K562 (cell line): Measurements from ENCODE around the gene INTS4. TPM values are rescaled to one million over a fixed set of nuclear protein-coding genes. Genes with fewer than 3 reads are reported as not detected.

ENCODE experiments used
- GTF2A2 ChIP-seq: IDR thresholded peaks from 2 replicates; pipeline ENCODE4 v1.6.1; 2016; ENCODE audit warnings: mild to moderate bottlenecking, missing genetic modification characterization, missing compliant biosample characterization
- HSF4 ChIP-seq: fragments of 250-450 bp; sonication (Bioruptor Pico); IDR thresholded peaks from 2 replicates; pipeline ENCODE4 v2.1.2; 2022; ENCODE audit warnings: mild to moderate bottlenecking, moderate library complexity, borderline replicate concordance
- MEF2A ChIP-seq: IDR thresholded peaks from 2 replicates; pipeline ENCODE4 v1.6.1; 2011; ENCODE audit warnings: low read depth, mild to moderate bottlenecking, low read length, moderate library complexity; ENCODE audit not compliant: control insufficient read depth
- NFATC3 ChIP-seq: fragments of 450-650 bp; IDR thresholded peaks from 2 replicates; pipeline ENCODE4 v1.6.1; 2017; ENCODE audit warnings: mild to moderate bottlenecking
- RBM17 ChIP-seq: fragments of 200-400 bp; formaldehyde crosslinking; IDR thresholded peaks from 2 replicates; pipeline ENCODE4 v1.6.1; 2017; ENCODE audit warnings: low read depth, mild to moderate bottlenecking, low read length, borderline replicate concordance
- TCF3 ChIP-seq: sonication (generic); formaldehyde crosslinking; IDR thresholded peaks from 2 replicates; pipeline ENCODE4 v1.4.0; 2020; ENCODE audit warnings: mild to moderate bottlenecking, missing genetic modification reagents
- ZC3H4 ChIP-seq: sonication (generic); formaldehyde crosslinking; IDR thresholded peaks from 2 replicates; pipeline ENCODE4 v1.9.0; 2021; ENCODE audit warnings: missing genetic modification reagents, borderline replicate concordance
- ZNF384 ChIP-seq: IDR thresholded peaks from 2 replicates; pipeline ENCODE4 v1.6.1; 2012; ENCODE audit warnings: low read depth, low read length, improper control_type of control experiment
- polyA plus RNA-seq, 8 experiments: library from polyadenylated mRNA; depleted of rRNA in 4 of 8; stranded (reverse) in 5 of 8; unstranded in 3 of 8; fragments of >200 nt; fragmentation: Nextera tagmentation in 2 of 8; fragmentation: Illumina TruSeq in 1 of 8; extraction: Ambion mirVana in 2 of 8; extraction: Trizol in 1 of 8; gene quantifications; 2 replicates each; pipeline versions ENCODE4 v1.2.1 to v1.2.3, GENCODE V29; 2011 to 2014; ENCODE audit warnings: inconsistent platforms in 1 of 8, missing spikeins in 1 of 8
- total RNA-seq, 7 experiments: library from RNA; depleted of rRNA in 6 of 7; stranded (reverse); fragments of >200 nt in 6 of 7; fragmentation: Illumina TruSeq in 2 of 7; extraction: Trizol in 2 of 7; gene quantifications; 2 replicates each; pipeline versions ENCODE4 v1.2.1 to v1.2.3, GENCODE V29; 2011 to 2021; ENCODE audit warnings: low replicate concordance in 1 of 7
- TF ChIP-seq, protein P1 (sequence below): fragments of 450-650 bp; IDR thresholded peaks from 2 replicates; pipeline ENCODE4 v1.6.1; 2018; ENCODE audit warnings: mild to moderate bottlenecking, low read depth; ENCODE audit not compliant: partially characterized antibody
- TF ChIP-seq, protein P2 (sequence below): sonication (generic); formaldehyde crosslinking; IDR thresholded peaks from 2 replicates; pipeline ENCODE4 v1.9.0; 2022; ENCODE audit warnings: mild to moderate bottlenecking, missing genetic modification reagents
- TF ChIP-seq, protein P3 (sequence below), 2 experiments: fragments of 450-650 bp; conservative IDR thresholded peaks; 2 replicates each; pipeline ENCODE4 v1.6.1; 2017; ENCODE audit warnings: mild to moderate bottlenecking in 2 of 2, moderate library complexity in 2 of 2
- TF ChIP-seq, protein P4 (sequence below): fragments of 200-800 bp; sonication (Bioruptor generic); IDR thresholded peaks from 2 replicates; pipeline ENCODE4 v1.6.1; 2016; ENCODE audit warnings: missing genetic modification characterization, missing compliant biosample characterization
- TF ChIP-seq, protein P5 (sequence below): sonication (generic); formaldehyde crosslinking; IDR thresholded peaks from 2 replicates; pipeline ENCODE4 v1.8.1; 2023; ENCODE audit warnings: mild to moderate bottlenecking, missing genetic modification reagents
- TF ChIP-seq, protein P6 (sequence below): IDR thresholded peaks from 2 replicates; pipeline ENCODE4 v1.6.1; 2016; ENCODE audit warnings: missing genetic modification characterization, missing compliant biosample characterization

Gene INTS4
- total and polyA plus RNA-seq, 9 of the 15 experiments (the other 6 are each of a cell fraction or from before 2014, with no cell fraction given): 28.4 to 53.4 (median 44.5) TPM

DNA sequence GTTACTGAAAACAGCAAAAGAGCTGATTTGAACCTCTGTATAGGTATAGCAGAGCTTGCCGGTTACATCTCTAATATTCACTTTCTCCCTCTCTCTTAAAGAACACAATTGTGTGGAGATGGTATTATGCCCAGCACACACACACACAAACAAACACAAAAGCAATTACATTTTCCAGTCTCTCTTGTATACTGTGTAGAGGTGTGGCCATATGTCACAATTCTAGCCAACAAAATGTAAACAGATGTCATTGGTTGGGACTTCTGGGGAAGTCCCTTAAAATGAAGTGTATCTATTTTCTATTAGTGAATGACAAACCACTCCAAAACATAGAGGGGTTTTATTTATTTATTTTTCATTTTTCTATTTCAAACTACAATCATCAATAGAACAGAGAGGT, 15.8 kb upstream of the INTS4 start (continued):
- TF ChIP-seq, protein P1, sequence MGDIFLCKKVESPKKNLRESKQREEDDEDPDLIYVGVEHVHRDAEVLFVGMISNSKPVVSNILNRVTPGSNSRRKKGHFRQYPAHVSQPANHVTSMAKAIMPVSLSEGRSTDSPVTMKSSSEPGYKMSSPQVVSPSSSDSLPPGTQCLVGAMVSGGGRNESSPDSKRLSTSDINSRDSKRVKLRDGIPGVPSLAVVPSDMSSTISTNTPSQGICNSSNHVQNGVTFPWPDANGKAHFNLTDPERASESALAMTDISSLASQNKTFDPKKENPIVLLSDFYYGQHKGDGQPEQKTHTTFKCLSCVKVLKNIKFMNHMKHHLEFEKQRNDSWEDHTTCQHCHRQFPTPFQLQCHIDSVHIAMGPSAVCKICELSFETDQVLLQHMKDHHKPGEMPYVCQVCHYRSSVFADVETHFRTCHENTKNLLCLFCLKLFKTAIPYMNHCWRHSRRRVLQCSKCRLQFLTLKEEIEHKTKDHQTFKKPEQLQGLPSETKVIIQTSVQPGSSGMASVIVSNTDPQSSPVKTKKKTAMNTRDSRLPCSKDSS: no peak
- TF ChIP-seq, protein P2, sequence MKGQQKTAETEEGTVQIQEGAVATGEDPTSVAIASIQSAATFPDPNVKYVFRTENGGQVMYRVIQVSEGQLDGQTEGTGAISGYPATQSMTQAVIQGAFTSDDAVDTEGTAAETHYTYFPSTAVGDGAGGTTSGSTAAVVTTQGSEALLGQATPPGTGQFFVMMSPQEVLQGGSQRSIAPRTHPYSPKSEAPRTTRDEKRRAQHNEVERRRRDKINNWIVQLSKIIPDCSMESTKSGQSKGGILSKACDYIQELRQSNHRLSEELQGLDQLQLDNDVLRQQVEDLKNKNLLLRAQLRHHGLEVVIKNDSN: no peak
- TF ChIP-seq GTF2A2 (tag) (no peak), HSF4 (CRISPR knock-in tag) (no peak), NFATC3 (no peak), ZNF384 (no peak), RBM17 (no peak), TCF3 (CRISPR knock-in tag) (no peak), ZC3H4 (CRISPR knock-in tag) (no peak), MEF2A (no peak)
- TF ChIP-seq, protein P3, sequence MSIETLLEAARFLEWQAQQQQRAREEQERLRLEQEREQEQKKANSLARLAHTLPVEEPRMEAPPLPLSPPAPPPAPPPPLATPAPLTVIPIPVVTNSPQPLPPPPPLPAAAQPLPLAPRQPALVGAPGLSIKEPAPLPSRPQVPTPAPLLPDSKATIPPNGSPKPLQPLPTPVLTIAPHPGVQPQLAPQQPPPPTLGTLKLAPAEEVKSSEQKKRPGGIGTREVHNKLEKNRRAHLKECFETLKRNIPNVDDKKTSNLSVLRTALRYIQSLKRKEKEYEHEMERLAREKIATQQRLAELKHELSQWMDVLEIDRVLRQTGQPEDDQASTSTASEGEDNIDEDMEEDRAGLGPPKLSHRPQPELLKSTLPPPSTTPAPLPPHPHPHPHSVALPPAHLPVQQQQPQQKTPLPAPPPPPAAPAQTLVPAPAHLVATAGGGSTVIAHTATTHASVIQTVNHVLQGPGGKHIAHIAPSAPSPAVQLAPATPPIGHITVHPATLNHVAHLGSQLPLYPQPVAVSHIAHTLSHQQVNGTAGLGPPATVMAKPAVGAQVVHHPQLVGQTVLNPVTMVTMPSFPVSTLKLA (conservative IDR thresholded peaks at IDR 0.05): no peak
- TF ChIP-seq, protein P4, sequence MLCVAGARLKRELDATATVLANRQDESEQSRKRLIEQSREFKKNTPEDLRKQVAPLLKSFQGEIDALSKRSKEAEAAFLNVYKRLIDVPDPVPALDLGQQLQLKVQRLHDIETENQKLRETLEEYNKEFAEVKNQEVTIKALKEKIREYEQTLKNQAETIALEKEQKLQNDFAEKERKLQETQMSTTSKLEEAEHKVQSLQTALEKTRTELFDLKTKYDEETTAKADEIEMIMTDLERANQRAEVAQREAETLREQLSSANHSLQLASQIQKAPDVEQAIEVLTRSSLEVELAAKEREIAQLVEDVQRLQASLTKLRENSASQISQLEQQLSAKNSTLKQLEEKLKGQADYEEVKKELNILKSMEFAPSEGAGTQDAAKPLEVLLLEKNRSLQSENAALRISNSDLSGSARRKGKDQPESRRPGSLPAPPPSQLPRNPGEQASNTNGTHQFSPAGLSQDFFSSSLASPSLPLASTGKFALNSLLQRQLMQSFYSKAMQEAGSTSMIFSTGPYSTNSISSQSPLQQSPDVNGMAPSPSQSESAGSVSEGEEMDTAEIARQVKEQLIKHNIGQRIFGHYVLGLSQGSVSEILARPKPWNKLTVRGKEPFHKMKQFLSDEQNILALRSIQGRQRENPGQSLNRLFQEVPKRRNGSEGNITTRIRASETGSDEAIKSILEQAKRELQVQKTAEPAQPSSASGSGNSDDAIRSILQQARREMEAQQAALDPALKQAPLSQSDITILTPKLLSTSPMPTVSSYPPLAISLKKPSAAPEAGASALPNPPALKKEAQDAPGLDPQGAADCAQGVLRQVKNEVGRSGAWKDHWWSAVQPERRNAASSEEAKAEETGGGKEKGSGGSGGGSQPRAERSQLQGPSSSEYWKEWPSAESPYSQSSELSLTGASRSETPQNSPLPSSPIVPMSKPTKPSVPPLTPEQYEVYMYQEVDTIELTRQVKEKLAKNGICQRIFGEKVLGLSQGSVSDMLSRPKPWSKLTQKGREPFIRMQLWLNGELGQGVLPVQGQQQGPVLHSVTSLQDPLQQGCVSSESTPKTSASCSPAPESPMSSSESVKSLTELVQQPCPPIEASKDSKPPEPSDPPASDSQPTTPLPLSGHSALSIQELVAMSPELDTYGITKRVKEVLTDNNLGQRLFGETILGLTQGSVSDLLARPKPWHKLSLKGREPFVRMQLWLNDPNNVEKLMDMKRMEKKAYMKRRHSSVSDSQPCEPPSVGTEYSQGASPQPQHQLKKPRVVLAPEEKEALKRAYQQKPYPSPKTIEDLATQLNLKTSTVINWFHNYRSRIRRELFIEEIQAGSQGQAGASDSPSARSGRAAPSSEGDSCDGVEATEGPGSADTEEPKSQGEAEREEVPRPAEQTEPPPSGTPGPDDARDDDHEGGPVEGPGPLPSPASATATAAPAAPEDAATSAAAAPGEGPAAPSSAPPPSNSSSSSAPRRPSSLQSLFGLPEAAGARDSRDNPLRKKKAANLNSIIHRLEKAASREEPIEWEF (CRISPR knock-in tag): no peak
- TF ChIP-seq, protein P5, sequence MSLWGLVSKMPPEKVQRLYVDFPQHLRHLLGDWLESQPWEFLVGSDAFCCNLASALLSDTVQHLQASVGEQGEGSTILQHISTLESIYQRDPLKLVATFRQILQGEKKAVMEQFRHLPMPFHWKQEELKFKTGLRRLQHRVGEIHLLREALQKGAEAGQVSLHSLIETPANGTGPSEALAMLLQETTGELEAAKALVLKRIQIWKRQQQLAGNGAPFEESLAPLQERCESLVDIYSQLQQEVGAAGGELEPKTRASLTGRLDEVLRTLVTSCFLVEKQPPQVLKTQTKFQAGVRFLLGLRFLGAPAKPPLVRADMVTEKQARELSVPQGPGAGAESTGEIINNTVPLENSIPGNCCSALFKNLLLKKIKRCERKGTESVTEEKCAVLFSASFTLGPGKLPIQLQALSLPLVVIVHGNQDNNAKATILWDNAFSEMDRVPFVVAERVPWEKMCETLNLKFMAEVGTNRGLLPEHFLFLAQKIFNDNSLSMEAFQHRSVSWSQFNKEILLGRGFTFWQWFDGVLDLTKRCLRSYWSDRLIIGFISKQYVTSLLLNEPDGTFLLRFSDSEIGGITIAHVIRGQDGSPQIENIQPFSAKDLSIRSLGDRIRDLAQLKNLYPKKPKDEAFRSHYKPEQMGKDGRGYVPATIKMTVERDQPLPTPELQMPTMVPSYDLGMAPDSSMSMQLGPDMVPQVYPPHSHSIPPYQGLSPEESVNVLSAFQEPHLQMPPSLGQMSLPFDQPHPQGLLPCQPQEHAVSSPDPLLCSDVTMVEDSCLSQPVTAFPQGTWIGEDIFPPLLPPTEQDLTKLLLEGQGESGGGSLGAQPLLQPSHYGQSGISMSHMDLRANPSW (CRISPR knock-in tag): no peak
- TF ChIP-seq, protein P6, sequence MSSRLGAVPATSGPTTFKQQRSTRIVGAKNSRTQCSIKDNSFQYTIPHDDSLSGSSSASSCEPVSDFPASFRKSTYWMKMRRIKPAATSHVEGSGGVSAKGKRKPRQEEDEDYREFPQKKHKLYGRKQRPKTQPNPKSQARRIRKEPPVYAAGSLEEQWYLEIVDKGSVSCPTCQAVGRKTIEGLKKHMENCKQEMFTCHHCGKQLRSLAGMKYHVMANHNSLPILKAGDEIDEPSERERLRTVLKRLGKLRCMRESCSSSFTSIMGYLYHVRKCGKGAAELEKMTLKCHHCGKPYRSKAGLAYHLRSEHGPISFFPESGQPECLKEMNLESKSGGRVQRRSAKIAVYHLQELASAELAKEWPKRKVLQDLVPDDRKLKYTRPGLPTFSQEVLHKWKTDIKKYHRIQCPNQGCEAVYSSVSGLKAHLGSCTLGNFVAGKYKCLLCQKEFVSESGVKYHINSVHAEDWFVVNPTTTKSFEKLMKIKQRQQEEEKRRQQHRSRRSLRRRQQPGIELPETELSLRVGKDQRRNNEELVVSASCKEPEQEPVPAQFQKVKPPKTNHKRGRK: no peak
